Endometrial microvascular endothelial cells (primary cell): ENCODE results near the gene ABHD5. TPM values are rescaled to one million over a fixed set of nuclear protein-coding genes. Genes with fewer than 3 reads are reported as not detected.

Experiments
- in situ Hi-C: cut with HindIII; loops from 2 replicates; pipeline ENCODE4 v1.10.0; 2017; ENCODE audit warnings: low sequenced_read_pairs, low pct_unique_long_range_greater_than_20kb; ENCODE audit errors: inconsistent ontology term
- total RNA-seq: library from RNA; depleted of rRNA; stranded (reverse); fragments of >200 nt; gene quantifications from one replicate; pipeline ENCODE4 v1.2.3, GENCODE V29; 2015; ENCODE audit errors: inconsistent ontology term

The ABHD5 gene
- total RNA-seq, 1 donor from 2014 or later, result 108 TPM

DNA sequence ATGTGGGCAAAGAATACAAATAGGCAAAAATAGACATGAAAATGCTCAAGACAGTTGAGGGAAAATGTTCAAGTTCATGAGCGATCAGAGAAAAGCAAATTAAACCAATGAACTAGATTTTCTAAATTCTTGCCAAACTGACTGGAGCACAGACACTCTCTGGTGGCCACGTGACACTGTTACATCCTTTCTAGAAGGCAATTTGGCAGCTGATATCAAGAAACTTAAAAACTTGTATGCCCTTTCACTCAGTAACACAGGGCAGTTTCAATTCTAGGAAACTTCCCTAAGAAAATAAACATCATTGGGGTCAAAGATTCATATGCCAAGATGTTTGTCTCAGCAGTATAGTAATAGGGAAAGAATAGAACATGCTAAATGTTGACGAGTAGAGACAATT is 52.2 kb downstream of the ABHD5 start:
- in situ Hi-C loops, result no loop called here

DNA sequence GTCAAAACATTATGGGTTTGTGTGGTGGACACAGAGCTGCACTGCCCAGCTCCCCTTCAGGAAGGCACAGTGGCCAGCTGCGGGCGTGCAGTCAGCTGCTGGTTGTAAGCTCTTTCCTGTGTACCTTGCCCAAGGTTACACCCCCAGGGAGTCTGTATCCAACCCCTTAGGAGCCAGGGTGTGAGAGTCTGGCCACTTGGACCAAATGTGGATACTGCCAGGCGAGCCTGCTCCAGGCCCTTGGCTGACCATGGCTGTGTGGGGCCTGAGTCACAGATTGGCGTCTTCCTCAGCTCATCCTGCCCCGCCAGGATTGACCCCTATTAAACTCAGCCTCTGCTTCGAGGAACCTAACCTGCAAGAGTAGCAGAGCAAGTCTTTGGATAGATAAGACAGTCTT is 56.9 kb downstream of the ABHD5 start:
- in situ Hi-C loops, result no loop called here

DNA sequence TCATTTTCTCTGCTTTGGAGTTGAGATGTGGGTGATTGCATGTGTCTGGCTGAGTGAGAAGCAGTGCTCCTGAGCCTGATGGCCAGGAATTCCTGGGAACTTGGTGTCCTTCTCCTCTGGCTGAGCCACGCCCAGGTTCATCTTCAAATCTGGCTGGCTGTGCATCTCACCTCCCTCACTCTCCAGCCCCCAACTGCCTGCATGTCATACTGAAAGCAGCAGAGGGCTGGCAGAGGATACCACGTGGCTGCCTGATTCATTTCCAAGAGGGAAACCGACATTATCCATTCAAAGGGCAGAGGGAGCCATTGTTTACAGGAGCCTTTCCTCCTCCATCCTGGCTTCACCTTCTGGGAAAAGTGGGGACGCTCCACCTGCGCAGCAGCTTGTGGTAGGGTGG is 57.4 kb downstream of the ABHD5 start:
- in situ Hi-C loops, result no loop called here

DNA sequence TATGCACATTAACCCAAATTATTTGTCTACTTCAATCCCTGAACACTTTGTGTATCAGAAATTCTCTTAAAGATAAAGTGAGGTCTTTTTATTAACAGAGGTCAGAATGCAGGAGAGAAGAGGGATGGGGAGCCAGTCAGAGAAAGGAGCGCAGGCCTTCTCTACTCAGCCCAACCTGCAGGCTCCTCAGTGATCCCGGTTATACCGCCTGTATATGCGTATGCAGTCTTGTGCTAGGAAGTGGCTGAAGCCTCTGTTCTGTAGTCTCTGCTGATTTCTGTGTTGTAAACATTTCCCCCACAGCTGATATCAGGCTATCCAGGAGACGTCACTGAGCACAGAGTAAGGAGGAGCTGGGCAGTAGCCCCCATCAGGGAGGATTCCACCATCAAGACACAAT is 57.9 kb downstream of the ABHD5 start:
- in situ Hi-C loops, result no loop called here

DNA sequence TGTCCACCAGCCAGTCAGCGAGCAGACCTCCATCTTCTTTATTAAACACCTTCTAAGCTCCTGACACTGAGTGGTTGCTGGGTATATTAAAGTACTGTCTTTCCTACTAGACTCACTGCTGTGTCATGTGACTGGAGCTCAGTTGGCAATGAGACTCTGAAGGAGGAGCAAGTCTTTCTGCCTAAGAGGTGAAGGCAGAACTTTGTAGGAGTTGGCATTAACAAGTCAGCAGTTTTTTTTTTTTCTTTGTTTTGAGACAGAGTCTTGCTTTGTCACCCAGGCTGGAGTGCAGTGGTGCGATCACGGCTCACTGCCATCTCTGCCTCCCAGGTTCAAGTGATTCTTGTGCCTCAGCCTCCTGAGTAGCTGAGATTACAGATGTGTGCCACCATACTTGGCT is 62.2 kb downstream of the ABHD5 start:
- in situ Hi-C loops, result no loop called here

DNA sequence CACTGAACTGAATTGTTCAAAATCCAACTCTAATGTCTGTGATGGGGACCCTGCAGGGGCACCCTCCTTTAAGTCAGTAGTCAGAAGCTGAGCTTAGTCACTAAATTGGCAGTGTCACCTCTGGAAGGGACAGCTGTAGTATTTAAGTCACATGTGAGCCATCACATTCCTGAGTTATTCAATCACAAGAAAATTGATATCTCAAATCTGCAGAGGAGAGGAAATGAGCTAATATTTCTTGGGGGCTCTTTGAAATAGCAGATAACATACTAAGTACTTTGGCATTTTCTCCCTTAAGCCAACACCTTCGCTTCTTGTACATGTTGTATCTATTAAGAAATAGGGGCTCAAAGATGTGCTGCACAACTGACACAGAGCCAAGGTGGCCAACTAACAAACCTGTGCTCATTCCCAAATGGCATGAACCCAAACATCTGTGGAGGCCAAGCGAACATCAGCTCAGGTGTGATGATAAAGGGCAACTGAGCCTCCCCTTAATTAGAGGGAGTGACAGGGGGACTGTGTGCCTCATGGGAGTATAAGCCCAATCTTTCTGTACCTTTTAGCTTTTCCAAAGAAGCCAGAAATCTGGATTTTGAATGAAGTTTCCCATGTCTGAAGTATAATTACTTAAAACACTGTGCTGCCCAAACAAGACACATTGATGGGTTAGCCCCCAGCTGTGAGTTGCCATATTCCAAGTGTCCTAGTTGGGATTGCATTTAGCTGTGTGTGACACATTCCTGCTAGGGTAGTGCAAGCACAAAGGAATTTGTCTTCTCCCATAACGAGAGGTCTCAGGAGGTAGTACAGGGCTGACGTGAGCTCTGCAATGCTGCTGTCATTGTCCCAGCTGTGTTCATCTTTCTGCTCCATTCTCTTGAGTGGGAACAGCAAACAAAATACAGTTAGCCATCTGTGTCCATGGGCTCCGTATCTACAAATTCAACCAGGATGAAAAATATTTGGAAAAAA is 63.3 kb downstream of the ABHD5 start:
- in situ Hi-C loops, result no loop called here

DNA sequence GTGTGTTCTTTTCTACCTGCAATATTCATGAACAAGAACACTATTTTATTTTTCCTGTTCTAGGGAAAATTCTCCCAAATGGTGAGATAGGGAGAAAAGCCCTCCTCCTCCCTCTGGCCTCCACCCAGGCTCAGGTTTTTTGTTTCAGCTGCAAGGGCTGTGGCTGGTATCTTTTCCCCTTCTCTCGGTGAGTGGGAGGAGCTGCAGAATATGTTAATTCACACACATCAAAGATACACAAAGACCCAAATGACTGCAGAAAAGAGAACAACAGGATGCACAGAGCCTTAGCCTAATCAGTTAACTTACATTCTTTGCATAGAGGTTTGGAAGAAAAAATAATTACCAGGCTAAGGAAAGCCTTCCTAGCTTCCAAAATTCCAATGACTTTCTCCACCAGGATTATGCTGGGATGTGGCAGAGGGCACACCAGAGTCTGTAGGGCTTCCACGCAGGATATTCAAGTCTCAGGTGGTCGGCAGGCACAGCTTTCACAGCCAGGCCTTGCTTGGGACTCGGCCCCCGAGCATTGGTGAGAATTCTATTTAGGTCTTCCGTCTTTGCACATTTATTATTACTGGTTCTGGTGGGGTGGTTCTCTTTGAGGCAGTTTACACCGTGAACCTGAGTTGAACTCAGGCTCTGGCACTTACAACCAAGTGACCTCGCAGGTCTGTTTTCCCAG is 64.9 kb downstream of the ABHD5 start:
- in situ Hi-C loops, result no loop called here

DNA sequence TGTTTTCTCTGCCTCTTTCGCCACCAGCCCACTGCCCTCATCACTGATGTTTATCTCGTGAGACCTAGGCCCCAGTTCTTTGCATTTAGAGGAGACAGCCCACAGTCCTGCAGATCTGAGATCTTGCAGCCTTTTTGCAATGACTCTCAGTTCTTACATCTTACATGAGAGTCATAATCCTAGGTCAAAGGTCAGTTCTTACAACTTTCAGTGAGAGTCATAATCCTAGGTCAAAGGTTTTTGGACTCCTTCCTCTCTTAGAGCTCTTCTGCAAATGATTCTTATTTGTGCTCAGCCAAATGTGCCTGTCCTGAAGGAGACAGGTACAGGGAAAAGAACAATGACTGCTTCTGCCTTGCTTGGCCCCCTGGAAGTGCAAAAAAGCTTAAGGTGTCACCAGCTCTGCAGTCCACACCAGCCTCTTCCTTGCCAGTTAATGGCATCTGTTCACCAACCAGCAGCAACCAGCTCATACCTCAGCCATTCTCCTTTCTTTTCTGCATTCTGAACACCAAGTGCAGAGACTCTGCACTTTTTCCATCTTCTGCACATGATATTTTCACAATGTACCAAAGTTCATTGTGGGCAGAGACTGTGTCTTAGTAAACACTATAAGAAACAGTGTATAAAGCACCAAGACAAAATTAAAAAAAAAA is 67.1 kb downstream of the ABHD5 start:
- in situ Hi-C loops, result no loop called here

DNA sequence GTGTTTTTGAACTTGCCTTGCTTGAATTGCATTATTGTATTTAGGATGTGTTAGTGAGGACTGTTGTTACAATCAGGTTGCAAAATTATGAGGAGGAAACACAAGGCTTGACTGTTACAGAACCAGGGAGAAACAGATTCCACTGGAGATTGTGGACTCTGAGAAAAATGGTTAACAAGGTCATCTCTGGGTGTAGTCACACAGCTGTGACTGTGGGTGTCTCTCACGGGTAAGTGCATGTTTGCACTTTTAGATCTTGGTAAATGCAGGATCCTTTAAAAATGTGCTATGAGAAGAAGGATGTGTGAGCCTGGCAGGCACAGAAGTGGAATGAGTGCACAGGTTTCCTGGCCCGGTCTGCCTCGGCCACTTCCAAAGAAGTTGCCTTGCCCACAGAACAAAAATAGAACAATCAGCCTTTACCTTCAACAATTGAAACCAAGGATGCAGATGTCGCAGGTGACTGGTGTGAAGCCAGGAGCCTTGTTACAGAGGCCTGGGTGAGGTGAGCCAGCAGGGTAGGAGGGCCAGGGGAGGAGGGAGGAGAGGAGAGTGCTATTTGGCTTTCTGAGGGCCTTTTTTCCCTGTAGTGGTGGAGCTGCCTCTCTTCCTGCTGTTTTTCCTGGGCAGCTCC is 68.0 kb downstream of the ABHD5 start:
- in situ Hi-C loops, result no loop called here

DNA sequence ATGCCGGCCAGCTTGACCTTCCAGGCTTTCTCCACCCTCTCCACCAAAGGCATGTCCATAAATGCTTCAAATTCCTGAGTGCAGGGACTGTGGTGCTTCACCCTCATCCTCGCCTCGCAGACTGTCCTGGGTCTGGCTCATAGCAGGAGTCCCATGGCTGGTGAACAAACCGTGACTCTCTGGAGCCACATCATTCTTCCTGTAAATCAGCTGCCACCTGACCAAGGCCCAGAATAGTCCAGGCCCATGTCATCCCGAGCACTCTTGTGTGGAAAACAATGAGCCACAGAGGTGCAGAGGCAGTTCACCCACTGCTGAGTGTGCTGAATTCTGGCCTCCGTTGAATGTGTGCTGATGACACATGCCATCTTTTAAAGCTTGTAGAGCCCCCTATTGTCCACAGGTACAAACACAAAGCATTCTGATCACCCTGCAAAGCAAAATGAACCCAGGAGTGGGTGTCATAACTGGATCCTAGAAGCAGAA is 68.6 kb downstream of the ABHD5 start:
- in situ Hi-C loops, result no loop called here

DNA sequence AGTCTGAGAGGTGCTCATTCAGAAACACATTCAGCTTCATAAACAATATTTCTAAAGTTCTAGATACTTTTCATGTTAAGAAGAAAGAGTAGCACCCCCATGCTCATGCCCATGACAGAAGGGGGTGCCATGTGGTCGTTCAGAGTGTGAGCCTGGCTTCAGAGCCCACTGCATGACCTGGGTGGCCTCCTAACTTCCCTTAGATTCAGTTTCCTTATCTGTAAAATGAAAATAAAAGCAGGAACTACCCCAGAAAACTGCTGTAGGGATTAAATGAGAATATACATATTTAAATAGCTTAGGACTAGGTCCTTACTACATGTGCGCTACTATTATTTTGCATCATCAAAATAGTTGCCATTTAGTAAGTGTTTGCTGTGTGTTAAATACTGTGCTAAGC is 69.2 kb downstream of the ABHD5 start:
- in situ Hi-C loops, result no loop called here

DNA sequence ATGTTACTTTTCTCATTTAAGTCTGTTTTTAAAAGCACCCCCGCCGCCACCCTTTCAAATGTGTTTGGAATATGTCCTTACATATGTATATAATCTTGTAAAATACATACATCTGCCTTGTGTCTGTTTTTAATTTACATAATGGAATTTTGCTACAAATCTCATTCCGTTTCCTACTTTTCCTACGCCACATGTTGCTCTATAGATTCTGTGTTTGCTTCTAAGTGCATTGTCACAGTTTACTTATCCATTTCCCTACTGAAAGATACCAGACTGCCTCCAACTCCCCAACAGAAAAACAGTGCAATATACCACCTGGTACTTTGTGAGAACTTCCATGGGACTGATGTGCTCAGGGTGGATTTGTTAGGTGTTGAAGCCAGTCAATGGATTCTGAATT is 70.2 kb downstream of the ABHD5 start:
- in situ Hi-C loops, result no loop called here

DNA sequence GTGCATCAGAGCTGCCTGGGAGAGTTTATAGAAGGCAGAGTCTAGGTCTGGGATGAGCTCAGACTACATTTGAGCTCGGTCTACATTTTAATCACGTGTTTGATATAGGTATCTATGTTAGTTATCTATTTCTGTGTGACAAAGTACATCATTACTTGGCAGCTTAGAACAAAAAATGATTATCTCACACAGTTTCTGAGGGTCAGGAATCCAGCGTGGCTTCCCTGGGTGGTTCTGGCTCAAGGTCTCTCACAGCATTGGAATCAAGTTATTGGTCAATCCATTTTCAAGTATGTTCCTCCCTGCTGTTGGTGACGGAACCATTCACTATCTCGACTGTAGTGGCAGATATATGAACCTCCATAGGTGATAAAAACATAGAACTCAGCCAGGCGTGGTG is 71.7 kb downstream of the ABHD5 start:
- in situ Hi-C loops, result no loop called here

DNA sequence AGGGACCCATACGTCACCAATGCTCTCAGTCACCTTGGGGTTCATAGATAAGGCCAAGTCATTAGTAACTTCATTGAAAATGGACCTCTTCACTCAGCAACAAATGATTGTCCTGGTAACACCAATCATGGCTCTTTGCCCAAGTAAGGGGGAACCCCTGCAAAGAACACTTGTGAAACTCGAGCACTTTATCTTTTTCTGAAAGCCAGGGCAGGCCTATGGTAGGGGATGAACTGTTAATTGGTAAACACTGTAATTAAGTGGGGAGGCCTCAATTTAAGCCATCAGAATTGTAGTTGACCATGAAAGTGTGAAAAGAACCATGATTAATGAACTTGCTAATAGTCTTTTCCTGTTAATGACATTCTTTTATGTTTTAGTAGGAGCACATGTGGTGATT is 73.3 kb downstream of the ABHD5 start:
- in situ Hi-C loops, result no loop called here

DNA sequence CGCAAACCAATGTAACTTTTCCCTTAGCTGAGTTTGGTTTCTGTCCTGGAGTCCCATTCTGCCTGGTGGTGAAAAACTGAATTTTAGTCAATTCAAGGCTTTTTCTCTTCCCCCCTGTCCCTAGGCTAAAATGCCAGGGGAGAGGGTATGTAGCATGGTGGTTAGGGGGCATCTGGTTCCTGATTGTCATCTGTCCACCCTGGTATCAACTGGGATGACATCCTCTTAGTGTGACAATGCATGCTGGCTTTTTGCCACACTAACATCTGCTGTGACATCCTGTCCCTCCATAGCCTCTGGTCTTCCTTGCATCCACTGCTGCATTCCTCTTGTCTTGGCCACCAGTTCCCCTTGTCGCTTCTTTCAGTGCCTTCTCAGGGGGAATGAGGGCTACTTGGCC is 73.7 kb downstream of the ABHD5 start:
- in situ Hi-C loops, result no loop called here

DNA sequence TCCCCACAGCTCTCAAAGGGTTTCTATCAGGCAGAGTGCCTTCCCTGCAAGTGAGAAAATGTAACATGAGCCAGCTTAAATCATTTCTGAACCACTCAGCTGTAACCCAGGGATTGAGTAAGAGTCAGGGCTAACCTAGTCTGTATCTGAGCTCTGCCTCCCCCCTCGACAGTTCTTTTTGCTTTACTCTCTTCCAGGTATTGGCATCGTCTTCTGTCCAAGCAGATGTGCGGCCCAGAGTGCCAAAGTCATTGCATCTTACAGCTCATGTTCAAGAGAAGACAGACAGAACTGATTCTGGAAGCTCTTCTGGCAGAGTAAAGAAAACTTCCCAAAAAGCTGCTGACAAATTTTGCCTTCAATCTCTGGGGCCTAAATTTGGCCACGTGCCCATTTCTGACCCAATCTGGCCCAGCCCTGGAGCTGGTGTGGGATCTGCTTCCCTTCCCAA is 74.8 kb downstream of the ABHD5 start:
- in situ Hi-C loops, result no loop called here

DNA sequence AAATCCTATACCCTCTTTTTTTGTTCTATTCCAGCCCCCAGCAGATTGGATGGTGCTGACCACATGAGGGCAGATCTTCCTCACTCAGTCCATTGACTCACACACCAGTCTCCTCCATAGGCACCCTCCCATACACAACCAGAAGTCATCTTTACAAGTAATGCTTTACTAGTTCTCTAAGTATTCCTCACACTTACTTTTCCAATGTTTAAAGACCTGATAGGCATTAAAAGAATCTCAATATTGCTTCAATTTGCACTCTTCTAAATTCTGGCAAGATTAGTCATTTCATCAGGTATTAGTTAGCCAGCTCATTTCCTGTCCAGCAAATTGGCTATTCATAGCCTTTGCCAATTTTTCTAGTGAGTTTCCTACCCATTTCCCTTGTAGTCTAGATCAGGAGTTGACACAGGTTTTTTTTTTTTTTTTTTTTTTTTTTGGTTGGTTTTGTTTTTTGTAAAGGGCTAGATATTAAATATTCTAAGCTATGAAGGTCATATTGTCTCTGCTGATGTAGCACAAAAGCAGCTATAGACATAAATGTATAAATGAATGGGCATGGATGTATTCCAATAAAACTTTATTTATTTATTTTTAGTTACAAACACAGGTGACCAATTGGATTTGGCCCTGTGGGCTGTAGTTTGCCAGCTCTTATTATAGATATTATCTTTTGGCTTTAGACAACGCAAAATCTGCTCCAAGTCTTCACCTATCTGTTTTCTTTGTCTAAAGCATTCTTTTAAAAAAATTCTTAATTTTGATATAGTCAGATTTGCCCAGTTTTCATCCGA is 76.1 kb downstream of the ABHD5 start:
- in situ Hi-C loops, result no loop called here

DNA sequence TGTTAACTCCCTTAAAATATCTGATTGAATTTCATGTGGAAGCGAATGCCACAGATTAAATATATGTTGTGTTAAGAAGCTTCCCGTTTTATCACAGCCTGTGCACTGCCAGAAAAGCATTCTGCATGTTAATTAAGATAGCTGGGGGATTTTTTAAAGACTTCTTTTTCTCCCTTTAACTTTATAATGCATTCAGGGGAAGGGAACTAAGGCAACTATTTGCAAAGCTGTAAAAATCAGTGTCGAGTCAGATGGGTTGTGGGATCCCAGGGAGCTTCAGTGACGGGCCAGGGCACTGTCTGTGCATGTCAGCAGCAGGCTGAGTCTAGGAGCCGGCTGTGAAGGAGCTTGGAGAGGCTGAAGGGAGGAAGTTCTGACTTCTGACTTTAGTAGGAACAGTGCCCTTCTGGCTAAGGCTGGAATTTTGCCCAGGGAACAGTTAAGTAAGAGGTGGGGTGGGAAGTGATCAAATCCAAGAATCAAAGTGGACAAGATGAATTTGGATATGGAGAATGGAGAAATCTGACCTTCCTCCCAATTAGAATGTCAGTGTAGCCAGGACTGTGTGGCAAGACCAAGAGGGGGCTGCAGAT is 77.7 kb downstream of the ABHD5 start:
- in situ Hi-C loops, result no loop called here
